Stimulated activated CD4-positive, alpha-beta T cell treated with anti-CD3 and anti-CD28 coated beads, Interleukin-4, amount 100 ng/mL, for 4 hours (primary cell): ENCODE results near the gene MRPS23.

Experiments used
- DNase-seq, 2 experiments: peaks; one replicate each; pipeline ENCODE4 v3.0.0-alpha.2; 2020

The MRPS23 gene

GRCh38 chr17:57877803-57878377 lies 28.0 kb upstream of the MRPS23 start:
- no peak for DNase-seq

GRCh38 chr17:57876866-57877237 lies 27.0 kb upstream of the MRPS23 start:
- no peak for DNase-seq

GRCh38 chr17:57876023-57876865 lies 26.4 kb upstream of the MRPS23 start:
- DNase-seq: no peak

DNA sequence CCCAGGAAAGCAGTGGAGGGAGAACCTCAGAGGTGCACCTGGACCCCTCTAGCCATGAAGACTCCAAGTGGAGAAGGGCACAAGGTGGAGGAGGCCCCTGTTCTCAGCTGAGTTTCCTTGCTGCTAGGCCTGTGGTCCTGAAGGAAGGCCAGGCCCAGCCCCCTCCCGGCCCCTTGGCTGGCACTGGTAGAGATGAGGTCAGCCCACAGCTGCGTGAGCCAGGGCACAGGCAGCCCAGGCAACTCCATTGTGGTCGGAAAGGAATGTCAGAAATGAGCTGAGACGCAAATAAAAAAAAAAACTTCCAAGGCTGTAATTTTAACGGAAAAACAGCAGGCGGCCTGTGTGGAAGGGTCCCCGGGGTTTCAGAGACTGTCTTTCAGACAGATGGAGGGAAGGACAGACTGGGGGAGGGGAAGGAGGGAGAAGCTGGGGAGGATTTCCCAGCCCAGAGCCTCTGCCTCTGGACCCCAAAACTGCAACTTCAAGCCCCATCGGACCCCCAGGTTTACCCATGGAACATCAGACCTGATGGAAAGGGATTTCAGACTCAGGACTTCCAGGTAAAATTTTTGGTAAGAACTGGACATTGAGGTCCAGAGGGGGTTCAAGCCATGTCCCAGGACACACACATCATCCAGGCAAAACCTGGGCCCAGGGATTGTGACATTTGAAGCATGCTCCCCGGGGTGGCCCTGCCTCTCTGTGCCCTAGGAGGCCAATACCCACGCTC lies 25.6 kb upstream of the MRPS23 start:
- DNase-seq: no peak

GRCh38 chr17:57874434-57875289 lies 24.8 kb upstream of the MRPS23 start:
- DNase-seq: peak; percentile 26 to 30

- no peak for DNase-seq
Measured at GRCh38 chr17:57874058-57874419, 24.2 kb upstream of the MRPS23 start.

DNA sequence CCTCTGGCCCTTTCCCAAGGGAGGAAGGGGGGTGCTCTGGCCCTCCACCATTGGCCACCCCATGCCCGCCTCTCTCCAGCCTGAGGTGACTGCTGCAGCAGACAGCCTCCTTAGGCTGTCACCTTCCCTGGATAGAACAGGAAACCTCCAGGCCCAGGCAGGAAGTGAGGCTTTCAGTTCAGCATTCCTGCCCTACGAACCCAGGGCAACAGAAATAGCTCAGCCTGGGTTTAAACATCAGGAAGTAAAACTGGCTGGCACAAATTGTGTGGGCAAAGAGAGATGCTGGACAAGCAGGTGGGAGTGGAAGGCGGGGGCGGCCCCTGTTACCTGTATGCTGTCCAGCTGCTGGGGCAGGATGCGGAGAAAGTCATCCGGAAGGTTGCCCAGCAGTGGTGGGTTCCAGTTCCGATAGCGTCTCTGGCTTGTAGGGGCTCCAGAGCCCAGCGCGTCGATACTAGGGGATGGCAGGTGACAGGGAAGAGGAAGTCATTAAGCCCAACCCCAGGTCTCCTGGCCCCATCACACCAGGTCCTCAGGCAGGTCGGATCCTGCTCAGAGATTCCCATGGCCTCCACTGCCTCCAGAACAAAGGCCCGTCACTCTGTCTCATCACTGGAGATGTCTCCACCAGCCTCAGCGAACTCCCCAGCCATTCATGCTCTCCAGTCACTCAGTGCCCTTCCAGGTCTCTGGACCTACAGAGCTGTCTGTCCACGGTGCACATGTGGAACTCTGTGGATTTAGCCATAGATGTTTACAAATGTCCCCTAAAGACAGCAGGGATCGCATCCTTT lies 23.6 kb upstream of the MRPS23 start:
- DNase-seq: no peak

GRCh38 chr17:57872536-57872935 lies 22.7 kb upstream of the MRPS23 start:
- no peak for DNase-seq

GRCh38 chr17:57871863-57872262 lies 22.0 kb upstream of the MRPS23 start:
- DNase-seq: no peak

DNA sequence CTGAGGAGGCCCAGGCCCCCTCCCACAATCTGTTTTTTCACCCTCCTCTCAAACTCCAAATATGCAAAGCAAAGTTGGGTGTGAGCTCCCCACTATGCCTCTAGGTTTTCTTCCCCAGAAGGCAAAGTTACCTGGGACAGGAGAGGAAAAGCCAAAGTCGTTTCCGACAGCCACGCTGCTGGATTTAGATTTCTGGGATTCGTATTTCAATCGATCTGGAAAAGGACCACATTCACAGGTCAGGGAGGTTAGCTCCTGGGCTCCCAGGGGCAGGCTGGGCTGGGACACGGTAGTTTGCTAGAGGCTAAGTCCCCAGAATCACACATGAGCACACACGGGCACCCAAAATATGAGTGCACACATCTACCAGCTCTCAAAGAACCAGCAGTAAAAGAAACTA lies 21.3 kb upstream of the MRPS23 start:
- no peak for DNase-seq

DNA sequence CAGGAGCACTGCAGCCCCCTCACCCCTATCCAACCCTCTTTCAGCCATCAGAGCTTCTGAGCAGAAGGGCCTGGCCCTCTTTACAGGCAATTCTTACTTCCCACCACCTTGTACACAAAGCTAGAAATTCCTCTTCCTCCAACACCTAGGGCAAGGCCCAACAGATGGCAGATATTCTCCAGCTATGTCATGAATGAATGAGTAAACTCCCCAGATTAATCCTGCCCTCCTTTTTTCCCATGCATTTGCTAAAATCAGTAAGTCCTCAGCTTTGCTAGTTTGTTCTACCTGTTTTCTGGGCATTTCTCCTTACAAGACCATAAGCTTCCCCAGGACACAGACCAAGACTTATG lies 20.4 kb upstream of the MRPS23 start:
- no peak for DNase-seq

DNA sequence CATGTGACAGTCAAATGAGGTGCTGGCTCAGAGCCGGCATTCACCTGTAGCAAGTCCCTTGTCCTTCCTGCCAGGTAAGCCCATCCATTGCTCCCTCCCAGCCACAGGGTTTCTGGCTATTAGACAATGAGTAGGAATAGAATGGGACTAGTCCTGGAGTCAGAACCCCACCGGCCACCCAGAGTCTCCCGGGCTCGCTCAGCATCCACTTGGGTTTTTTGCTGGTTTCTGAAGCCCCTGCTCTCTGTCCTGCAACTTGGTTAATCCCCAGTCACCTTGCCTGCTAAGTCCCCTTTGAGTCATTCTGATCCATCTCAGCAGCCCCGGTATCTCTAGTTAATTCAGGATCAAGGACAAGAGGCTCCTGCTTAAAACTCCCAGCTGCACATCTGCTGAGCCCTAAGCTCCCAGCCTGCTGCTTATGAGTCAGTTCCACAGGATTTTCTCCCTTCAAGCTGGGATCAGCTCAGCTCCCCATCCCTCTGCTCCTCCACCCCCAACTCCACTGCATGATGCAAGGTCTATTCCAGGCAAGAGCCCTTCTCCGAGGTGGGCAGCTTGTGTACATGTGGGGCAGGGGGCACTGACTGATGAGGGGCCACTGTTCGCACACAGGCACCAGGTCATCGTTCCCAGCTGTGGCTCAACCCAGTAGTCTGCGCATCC lies 19.9 kb upstream of the MRPS23 start:
- DNase-seq: no peak

DNA sequence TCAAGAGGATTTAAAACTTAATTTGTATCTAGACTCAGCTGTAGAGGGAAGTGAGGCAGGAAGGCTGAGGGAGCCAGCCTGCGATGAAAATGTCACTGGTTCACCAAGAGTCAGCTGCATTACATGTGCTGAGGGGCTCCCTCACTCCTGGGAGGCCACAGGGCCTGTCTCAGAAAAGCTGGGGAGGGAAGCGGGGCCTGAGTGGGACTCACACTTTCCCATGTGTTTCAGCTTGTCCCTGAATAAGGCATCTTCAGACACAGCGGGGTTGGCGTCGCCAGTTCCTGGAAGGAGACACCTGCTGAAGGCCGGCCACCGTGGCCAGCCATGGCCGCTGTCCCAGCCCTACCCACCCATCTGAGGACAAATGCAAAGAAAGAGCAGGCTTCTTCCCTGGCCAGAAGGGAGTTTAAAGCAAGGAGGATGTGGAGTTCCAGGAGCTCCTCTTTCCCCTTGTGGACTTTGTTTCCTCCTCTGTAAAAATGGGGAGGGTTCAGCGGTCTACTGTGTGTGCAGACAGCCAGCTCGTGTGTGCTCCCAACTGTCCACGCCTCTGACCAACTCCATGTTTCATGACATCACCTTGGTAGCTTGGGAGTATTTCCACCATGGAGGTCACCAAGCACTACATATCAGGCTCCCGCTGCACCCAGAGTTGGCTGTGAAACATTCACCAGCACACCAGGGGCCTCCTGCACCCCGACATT lies 19.2 kb upstream of the MRPS23 start:
- no peak for DNase-seq

GRCh38 chr17:57868007-57868909 lies 18.4 kb upstream of the MRPS23 start:
- peak in 1 of 2 experiments; percentile 22 for DNase-seq

DNA sequence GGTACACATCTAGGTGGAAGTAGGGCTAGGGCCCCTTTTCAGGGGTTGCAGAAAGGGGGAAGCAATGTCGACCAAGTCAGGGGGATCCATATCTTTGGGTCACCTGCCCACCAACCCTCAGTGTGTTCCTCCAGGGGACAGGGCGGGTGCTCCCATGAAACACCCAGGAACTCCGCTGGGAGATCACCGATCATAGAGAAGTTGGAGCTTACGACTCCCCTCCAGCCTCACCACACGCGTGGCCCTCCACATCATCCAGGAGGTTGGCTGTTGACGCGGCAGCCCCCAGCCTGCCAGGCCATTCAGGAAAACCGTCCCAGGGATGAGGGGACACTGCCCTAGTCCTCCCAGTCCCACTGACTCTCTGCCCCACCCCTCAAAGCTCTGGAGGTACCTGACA lies 17.3 kb upstream of the MRPS23 start:
- no peak for DNase-seq

DNA sequence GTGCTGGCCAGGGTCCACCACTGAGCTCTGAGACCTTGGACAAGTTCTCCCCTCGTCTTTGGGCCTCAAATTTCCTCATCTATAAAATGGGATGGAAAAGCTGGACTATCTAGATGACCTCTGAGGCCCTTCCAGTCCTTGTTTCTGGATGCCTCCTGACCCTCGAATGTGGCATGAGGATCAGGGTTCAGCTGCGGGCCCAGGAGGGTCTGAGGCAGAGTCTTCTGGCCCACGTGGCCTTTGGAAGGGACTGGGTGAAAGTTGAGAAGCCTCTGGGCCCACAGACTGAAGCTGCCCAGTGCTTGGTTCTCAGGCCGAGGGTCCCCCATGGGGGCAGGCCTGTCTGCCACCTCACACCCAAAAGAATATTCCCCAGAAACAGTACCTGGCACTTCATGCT lies 16.9 kb upstream of the MRPS23 start:
- DNase-seq: no peak

- no peak for DNase-seq
Measured at GRCh38 chr17:57866319-57866718, 16.5 kb upstream of the MRPS23 start.

DNA sequence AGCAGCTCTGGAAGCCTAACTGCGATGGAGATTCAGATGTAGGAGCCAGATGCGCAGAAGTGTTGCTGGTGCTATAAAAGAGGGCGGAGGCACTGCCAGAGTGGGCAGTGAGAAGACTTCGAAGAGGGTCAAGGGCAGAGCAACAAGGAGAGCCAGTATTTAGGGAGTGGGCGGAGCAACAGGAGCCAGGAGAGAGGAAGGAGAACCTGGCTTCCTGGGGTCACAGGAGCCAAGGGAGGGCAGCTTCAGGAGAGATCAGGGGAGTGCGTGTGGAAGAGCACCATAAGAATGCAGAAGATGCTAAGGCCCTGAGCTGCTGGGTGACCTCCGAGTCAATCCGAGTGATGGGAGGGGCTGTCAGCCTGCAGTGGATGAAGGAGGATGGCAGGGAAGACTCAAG lies 14.4 kb upstream of the MRPS23 start:
- DNase-seq: no peak

GRCh38 chr17:57862694-57863667 lies 13.1 kb upstream of the MRPS23 start:
- DNase-seq: no peak
